NOMO-1 (cell line): ENCODE measurements around the gene CARD9.

Experiments used
- DNase-seq, 2 experiments: peaks; one replicate each; lab custom pipeline; 2025; ENCODE audit not compliant: unreplicated experiment in 2 of 2; lab: John Stamatoyannopoulos, UW

The CARD9 gene

DNA sequence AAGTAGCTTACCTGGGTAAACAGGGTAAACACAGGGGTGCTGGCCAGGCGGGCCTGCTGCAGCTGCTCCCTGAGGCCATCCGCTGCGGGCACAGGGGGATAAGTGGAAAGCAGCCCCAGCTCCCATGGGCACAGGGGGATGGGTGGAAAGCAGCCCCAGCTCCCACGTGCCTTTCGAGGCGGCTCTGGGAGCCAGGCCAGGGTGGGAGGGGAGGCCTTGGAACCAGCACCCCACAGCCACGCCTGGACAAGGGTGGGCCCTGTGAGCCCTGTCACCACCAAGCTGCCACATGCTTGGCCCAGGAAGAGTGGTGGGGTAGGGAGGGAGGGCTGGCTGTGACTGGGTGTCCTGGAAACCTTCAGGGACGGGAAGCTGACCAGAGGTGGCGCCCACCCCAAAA, 7.8 kb upstream of the CARD9 start:
- DNase-seq, result no peak

DNA sequence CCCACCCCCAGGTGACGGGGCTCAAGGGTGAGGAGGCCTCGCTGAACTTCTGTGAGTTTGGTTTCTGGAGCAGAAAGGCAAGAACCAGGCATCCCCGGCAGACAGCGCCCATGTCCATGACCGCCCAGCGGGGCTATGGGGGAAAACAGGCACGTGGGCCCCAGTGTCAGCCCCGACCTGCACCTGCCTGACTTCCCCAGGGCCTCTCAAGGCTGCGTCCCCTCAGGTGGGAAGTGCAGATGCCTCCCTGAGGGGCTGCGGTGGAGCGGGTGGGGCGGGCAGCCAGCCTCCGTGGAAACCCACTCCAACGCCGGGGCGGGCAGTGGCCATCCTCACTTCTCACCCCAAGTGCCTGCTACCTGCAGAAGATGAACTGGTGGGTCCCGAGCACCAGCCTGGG, 6.9 kb upstream of the CARD9 start:
- DNase-seq, result no peak

DNA sequence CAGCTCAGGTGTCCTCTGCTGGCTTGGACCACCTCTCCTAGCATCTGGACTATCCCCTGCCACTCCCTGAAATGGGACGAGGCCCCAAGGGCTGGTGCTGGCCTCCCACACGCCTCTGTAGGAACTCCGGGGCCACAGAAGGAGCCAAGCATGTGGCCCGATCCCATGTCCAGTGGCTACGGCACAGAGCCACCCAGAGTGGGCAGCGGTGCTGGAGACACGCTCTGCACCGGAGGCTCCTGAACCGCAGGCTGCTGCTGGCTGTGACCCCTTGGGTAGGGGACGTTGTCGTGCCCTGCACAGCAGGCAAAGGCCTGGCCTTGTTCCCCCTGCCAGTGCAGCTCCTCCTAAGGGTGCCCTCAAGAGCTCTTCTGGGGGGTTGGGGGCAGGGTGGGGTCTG, 6.4 kb upstream of the CARD9 start:
- DNase-seq, result no peak

DNA sequence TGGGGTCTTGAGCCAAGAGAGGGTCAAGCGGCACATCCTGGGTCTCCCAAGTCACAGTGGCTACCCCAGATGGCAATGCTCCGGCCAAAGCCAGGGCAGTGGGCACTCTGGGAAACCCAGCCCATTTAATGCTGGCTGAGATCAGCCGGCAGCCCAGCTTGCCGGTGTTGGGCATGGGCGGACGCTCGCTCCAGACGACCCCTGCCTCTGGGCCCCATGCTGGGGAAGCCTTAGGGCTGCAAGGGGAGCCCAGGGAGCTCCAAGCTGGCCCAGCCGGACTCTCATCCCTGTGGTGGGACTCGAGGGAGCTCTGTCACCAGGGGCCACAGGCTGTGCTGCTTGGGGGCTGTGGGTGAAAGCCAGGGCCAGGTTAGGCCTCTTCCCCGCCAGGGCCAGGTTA, 5.9 kb upstream of the CARD9 start:
- DNase-seq, result no peak

DNA sequence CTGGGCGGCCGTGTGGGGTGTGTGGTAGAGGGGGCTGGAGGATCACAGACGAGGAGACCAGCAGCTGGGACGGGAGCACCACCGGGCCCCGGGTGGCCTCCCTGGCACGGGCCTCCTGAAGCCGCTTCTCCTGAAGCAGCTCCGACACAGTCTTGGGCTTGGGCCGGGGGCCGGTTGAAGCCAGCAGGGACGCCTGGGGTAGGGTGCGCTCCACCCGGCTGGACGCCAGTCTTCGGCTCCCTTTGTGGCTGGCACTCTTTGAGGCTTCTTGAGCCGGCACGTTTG, 5.5 kb upstream of the CARD9 start:
- DNase-seq, result no peak

DNA sequence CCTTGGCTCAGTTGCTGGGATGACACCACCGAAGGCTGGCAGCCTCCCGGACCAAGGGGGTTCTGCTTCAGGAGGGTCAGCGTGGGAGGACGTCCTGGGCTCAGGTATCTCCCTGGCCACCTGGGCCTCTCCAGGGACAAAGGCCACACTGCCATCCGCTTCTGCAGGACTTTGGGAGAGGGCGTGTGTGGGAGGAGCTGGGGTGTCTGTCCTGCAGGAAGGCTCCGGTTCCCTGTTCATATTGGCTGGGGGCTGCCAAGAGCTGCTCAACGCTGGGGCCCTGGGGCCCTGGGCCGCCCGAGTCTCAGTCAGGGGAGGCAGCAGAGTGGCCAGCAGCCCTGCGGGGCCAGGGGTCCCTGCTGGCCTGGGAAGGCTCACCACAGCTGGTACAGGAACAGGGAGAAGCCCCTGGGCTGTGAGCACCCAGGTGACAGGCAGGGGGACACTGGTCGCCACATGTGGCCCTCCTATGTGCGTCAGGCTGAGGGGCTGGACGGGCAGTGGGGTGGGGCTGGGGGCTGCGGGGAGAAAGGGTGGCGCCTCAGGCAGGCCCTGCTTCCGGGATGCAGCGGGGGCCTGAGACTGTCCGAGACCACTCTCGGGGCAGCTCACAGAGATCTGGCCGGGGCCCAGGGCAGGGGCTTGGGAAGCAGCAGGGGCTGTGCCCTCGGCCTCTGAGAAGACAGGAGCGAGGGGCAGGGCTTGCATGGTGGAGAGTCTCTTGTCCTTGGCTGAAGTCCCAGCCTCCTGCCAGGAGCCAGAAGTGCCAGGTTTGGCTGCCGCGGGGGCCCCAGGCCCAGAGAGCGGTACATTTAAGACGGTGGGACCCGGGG, 4.9 kb upstream of the CARD9 start:
- DNase-seq, result no peak

DNA sequence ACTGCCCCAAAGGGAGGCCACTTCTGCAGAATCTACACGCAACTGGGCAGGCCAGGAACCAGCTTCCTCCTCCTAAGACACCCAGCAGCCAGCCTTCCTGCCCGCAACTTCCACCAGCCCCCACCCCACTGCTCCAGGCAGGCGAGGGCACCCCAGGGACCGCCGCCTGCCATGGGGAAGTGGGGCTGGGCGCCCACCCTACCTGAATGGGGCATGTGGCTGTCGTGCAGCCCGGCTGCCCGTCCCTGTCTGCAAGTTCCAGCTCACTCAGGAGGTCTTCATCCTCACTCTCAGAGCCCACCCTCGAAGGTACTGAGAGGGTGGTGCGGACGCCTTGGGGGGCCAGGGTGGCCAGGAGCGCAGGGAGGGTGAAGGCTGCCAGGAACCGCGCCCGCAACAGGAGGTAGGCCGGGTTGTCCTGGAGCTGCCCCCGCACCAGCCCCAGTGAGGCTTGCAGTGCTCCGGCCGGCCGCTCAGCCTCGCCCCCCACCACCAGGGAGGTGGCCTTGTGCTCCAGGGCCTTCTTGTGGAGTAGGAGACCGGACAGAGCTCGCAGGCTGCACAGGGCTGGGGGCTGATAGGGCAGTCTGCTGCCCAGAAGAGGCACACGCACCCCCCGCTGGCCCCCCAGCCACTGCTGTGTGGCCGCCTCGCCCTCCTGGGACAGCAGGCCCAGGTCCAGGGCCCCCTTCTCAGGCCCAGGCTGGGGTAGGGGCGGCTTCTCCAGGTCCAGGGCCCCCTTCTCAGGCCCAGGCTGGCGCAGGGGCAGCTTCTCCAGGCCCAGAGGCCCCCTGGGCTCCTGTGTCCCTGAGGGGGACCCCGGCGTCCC, 4.1 kb upstream of the CARD9 start:
- DNase-seq, result no peak

DNA sequence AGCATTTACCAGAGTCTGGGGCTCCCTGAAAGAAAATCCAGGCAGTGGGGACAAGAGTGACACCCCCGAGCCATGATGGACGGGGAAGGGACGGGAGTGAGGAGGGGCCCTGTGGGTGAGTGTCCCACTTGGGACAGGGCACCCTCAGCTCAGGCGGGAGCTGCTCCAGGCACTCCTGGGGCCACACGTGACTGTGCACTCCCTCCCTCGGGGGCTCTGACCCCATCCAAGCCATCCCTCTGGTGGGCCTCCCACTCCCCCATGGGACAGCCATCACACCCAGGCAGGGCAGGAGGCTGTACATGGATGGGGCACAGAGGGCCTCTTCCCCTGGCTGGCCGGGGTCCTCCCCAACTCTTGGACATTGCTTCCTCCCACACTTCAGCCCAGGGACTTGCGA, 3.0 kb upstream of the CARD9 start:
- DNase-seq, result no peak

DNA sequence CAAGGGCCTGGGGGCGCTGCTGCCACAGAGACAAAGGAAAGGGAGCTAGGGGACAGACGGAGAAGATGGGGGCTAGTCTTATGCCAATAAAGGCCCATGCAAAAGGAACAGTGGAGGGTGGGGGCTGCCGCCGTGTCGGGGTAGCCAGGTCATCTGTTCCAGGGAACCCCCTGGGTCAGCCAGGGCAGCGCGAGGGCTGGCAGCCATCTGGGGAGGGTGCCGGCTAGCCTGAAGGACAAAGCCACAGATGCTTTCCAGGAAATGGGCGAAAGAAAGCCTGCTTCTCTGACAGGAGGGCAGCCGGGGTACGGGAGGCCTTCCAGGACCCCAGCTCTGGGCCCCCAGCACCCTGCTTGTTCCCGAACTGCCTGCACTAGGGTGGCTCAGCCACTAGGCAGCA, 1.6 kb upstream of the CARD9 start:
- DNase-seq, result no peak

DNA sequence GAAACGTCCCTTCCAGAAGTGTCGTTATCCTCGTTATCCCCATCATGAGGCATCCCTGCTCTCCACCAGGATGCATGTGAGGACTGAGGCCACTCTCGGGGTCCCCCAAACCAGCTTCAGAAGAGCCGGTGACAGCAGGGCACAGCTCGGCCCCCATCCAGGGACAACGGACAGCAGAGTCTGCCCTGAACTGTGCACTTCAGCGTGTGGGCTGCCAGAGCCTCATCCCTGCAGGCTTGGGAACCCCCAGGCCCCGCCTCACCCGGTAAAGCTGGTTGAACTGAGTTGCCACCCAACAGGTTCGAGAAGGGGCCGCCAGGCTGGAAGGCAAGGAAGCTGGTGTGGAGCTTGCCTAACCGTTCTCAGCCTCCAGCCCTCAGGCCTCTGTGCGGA, 710 bp upstream of the CARD9 start:
- no peak for DNase-seq

DNA sequence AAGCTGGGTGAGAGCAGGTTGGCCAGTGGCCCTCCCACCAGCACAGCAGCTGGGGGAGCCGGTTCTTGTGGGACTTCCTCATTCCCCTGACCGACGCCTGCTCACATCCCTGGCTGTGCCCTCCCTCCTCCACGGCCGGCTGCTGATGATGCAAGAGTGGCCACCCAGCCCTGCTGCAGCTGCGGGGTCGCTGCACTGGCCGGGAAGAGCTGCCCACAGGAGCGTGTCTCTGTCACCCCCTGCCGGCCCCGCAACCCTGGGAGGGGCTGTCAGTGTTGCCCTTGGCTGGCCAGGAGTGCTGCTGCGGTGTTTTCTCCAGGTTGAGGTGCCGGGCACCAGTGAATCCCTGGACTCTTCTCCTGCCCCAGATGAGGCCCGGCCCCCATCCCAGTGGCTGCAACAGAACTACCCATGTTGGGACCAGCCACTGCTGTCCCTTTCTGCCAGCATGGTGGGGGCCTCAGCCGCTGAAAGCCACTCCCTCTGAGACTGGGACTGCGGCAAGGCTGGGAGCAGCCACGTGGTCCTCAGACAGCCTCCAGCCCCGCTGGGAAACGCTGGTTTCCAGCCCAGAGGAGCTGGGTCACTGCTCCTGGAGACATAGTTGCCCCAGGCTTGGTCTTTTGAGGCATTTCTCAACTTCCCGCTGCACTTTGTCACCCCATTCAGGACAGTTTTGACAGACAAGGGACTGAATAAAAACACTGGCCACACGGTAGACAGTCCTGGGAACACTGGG, 739 bp downstream of the CARD9 start:
- peak; percentile 93 to 95 for DNase-seq

DNA sequence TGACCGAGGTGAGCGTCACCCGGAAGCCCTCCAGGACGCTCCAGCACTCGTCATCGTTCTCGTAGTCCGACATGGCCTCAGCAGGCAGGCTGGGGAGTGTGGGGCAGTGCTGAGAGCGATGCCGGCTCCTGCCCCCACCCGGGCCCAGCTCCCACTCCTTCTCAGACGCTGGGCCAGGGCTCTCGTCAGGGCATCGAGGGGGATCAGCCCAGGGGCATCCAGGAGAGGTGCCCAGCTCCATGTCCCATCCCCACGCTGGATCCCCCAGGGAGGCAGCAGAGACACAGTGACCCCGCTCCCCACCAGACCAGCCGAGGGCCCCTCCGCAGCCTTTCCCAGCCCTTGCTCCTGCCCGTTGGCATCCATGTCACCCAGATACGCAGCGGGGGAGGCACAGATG, 1.5 kb downstream of the CARD9 start:
- DNase-seq, result no peak

DNA sequence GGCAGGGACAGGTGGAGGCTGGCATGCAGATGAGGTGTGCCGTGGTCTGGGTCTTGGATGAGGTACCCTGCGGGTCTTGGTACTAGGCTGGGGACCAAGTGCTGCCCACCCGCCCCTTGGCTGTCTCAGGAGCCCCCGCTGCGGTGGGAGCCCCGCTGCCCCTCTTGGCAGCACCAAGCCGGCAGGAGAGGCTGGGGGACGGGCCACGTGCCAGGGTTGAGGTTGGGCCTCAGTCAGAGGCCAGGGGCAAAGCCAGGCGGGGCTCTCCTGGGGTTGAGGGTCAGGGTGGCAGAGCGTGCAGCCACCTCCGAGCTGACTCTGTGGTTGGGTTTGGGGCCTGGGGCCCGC, 2.0 kb downstream of the CARD9 start:
- no peak for DNase-seq

DNA sequence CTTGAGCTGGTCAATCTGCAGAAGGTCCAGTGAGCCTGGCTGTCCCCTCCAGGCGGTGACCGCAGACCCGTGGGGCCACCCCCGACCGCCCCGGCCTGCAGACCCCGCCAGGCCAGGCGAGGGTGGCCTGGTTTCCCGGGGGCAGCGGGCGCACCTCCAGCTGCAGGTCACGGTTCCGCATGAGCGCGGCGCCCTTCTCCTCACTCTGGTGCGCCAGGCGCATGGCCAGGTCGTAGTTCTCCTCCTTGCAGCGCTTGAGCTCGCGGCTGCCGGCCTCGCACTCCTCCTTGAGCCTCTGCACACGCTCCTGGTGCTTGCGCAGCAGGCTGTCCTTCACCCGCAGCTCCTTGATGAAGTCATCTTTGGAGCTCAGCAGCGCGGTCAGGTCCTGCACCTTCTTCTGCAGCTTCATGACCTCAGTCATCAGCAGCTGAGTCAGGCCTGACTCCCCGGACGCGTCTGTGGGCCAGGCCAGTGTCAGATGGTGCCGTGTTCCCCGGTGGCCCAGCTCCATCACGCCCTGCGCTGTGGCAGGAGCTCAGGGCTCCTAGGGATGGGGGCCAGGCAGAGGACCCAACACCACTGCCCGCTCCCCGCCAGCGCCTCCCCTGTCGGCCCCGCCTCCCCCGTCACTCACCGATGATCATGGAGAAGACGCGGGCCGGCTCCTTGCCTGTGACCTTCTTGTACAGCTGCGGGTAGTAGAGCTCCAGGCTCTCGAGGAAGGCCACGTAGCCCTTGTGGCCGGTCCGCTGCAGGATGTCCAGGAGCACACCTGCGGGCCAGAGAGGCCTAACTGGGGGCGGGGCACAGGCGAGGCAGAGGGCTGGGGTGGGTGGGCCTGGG, 2.6 kb downstream of the CARD9 start:
- DNase-seq, result no peak

DNA sequence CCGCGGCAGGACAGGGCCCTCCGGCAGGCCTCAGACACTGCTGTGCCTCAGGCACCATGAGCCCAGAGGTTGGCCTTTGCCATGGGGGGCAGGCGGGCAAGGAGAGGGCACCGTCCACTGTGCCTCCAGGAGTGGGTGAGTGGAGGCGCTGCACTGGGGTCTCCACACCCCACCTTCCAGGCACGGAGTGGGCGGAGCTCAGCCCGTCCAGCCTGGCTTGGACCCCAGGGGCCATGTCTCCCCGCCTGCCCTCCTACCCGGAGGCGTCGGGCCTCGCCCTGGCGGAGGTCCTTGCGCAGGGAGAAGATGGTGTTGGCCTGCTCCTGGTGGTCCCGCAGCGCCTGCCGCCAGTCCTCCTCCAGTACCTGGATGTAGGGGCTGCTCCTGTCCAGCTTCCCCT, 3.4 kb downstream of the CARD9 start:
- no peak for DNase-seq

DNA sequence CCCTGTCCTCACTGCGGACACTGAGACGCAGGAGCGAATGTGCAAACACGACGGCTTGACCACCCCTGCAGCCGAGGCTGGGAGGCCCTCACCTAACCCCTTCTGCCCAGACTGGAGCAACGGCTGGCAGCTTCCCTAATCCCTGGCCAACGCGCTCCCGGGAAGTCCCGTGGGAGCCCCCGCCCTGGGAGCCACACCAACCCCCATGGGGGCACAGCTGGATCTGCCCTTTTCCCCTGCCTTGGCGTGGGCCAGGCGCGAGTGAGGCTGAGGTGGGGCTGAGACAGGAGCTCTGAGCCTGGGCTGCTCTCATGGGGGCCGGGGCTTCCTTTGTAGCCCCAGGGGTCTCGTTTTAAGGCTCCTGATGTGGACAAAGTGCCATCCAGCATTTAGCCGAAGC, 5.3 kb downstream of the CARD9 start:
- no peak for DNase-seq

DNA sequence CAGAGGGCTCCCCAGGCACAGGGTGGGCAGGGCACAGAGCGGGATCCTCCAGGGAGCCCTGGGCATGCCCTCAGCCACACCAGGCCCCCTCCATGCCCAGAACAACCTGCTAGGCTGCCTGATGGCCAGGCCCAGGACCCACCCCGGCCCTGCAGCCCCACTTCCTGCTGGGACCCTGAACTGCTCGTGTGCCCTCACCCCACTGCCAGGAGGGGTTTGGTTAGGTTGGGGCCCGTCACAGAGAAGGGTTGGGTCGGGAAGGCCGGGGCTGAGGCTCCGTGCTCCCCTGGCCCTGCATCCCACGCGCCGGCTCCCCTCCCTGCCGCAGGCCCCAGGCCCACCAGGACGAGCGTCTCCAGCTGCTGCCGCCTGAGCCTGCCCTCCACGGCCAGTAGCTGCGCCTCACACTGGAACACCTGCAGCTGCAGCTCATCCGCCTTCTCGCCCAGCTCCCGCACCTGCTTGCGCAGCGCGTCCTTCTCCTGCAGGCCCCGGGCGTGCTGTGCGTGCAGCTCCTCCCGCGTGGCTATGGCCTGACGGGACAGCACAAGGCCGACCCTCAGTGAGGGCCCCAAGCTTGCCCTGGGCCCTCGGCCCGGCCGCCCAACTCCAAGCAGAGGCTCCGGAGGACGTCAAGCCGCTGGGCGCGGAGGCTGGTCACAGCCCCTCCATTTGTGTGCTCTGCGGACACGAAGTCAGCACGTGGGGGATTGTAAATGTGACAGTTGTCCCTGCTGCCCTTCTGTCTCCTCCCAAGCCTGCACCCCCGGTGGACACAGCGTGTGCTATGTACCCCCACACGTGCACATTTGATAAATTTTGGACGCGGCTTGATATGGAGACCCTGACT, 5.9 kb downstream of the CARD9 start:
- no peak for DNase-seq

DNA sequence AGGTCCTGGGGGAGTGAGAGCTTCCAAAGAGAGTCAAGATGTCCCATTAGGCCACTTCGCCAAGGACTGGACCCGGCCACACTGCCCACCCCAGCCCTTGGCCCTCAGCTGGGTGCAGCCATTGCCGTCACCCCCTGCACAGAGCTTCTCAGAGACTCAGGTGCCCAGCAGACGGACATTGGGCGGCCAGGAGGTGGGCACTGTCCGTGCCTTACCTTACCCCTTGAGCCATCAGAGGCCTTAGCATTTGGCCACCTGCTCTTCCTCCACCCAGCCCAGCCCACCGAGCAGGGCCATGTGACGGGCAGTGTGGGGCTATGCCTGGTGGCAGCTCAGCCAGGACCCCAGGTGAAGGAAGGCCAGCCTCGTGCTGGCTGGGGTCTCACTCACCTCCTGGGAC, 6.6 kb downstream of the CARD9 start:
- DNase-seq, result no peak

DNA sequence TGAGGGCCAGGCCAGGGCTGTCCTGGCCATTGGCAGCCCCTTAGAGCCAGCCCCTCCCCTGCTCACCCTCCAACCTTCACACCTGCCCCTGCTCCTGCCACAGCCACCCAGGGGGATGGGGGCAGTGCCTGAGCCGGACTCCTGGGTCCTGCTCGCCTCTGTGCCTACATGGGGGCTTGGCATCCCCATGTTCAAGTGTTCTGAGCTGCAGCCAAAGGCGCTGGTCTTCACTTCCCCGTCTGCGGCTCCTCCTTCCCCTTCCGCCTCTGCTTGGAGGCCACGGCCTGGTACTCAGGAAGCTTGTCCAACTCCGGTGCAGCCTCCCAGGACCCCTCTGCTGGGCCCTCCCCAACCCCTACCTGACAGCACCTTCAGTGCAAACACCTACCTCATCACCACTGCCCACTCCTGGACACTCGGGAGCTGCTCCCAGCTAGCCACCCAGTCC, 7.7 kb downstream of the CARD9 start:
- DNase-seq, result peak; percentile 77 to 79
